Measurements from ENCODE around the gene HNRNPH1.

GRCh38 chr5:179606910-179607159 is 16.6 kb downstream of the HNRNPH1 start:
- TF ChIP-seq POLR2A (IDR thresholded peaks at IDR 0.05; ENCODE audit: low read length) (no peak), GATA1 (IDR thresholded peaks at IDR 0.05; ENCODE audit: low read depth, low read length) (no peak)

Data from erythroblast (primary cell).